ENCODE data around the gene PLAAT3.
A peak's percentile ranks its signal among the peaks of the same experiment; 100 is the strongest.
"Not testable (repeated sequence)": the region's sequence is repeated elsewhere in the genome, so short reads cannot be mapped to it uniquely, and the experiment has no call there.

Gene PLAAT3

DNA sequence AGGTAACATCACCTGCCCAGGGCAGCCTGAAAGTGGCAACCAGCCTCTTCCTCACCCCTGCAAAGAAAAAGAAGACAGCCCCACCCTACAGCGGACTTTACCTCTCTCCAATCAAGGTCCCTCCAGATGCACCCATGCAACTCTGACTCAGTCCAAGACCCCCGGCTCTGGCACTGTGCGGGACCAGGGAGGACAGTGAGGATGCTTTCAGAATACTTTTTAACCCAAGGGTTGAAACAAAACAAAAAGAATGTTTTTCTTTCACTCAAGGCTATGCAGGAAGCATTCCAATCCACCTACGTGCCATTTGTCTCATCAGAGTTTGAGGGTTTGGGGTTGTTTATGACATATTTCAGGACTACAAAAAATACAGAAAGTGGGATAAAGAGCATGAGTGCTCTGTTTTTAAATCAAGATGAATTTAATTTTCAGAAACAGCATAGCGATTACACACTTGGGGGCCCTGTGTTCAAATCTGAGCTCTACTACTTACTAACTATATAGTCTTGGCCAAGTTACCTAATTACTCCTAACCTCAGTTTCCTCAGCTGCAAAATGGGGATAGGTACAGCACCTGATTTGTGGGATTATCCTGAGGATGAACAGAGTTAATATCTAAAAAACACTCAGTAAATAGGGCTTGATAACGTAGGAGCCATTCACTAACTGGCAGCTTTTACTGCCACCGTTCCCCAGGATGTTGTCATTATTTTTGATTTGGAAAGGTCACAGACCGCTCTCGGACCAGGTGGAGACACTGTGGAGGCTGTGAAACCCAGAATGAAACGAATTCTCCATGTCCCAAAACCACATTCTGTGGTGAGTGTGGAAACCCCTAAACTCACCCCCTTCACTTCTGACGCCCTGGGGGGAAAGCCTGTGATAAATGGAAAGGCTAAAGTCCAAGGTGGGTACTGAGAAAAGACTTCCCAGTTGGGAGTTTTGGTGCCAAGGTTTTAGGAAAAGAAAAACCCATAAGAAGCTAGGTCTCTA lies 5.6 kb downstream of the PLAAT3 start:
- DNase-seq = no peak

- no peak for DNase-seq
Observed at GRCh38 chr11:63603180-63603518, 11.1 kb downstream of the PLAAT3 start.

DNA sequence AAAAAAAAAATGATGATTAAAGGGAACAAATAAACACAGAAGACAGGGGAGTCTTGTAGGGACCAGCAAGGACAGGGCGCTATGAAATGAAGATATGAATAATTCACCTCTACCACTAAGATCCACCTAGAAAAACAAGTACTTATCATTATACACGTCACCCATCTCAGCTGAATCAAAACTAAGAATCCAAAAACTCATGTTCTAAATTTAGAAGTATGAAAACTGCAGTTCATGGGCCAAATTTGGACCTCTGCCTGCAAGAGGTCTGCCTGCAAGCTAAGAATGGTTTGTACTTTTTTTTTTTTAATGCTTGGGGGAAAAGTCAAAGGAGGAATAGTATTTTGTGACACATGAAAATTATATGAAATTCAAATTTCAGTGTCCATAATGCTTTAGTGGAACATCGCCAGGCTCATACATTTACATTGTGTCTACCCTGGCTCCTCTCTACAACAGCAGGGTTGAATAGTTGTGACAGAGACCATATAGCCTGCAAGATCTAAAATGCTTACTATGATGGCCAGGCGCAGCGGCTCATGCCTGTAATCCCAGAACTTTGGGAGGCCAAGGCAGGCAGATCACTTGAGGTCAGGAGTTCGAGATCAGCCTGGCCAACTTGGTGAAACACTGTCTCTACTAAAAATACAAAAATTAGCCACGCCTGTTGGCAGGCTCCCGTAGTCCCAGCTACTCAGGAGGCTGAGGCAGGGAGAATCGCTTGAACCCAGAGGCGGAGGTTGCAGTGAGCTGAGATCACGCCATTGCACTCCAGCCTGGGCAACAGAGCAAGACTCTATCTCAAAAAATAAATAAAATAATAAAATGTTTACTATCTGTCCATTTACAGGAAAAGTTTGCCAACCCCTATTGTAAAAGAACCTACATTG lies 11.7 kb downstream of the PLAAT3 start:
- DNase-seq = not testable (repeated sequence)

DNA sequence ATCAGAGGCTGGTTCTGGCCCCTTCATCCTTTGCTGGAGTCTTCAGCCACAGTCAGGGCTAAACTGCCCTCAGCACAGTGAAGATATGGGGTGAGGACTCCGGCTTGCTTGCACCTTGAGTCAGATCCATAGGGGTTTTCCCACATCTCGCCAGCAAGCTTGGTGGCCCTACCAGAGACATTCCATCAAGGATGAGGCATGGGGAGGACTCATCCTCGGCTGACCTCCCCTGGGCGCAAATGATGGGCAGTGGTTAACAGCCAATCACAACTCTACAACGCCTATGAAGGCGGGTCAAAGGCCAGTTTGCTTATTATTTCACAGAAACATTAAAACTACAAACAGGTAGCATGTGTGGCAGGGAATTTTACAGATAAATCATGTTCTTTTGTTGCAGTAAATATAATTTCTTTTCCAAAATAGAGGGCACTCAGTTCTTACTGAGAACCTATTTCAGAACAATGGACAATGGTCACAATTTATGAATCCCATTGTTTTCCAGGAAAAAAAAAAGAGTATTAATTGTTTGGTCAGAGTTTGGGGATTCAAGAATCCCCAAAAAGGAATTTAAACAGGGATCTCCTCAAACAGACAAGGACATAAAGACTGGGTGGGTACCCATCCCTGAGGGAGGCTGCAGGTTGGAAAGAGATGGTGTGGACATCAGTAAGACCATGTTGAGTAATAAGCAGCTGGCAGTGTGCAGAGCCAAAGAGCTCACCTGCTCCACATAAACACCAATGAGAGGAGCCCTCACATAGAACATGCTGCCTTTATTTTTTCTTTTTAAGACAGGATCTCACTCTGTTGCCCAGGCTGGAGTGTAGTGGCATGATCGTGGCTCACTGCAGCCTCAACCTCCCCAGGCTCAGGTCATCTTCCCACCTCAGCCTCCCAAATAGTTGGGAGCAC lies 14.8 kb downstream of the PLAAT3 start:
- DNase-seq = no peak

GRCh38 chr11:63598556-63598955 lies 15.7 kb downstream of the PLAAT3 start:
- no peak for DNase-seq

- DNase-seq = no peak
Observed at GRCh38 chr11:63595296-63595695, 18.9 kb downstream of the PLAAT3 start.

GRCh38 chr11:63592975-63593395 lies 21.2 kb downstream of the PLAAT3 start:
- DNase-seq = no peak

DNA sequence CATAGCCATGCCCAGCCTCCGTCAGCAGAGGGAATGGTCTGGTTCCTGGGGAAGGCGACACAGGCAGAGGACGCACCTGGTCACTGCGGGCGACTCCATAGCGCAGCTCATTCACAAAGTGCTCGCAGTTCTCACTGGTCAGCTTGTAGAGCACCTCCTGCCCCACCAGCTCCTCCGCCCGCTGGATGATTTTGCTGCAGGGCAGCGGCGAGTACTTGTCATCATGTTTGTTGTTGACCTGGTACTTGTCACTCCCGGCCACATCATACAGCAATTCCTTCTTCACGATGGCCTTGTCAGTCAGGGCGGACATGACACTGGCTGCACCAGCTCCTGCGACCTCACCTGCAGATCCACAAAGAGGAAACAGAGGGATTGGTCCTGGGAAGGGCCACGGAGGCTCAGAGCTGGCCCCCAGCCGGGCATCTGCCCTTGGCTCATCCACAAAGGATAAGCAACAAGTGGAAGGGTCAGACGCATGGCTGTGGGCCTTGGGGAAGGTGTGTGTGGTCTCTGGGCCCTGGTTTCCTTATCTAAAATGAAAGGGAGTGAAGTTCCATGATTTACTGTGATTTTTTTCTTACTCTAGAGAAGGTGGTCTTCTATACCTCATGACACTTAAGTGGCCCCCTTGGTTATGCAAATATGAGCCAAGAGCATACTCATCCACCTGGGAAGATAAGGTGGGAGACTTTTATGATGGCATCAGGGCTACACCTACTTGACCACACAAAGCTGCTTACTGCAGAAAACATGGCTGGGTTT lies 24.0 kb downstream of the PLAAT3 start:
- no peak for DNase-seq

- DNase-seq = no peak
Observed at GRCh38 chr11:63589000-63589399, 25.2 kb downstream of the PLAAT3 start.

GRCh38 chr11:63586451-63587166 lies 27.6 kb downstream of the PLAAT3 start:
- no peak for DNase-seq

GRCh38 chr11:63583357-63583677 lies 30.9 kb downstream of the PLAAT3 start:
- DNase-seq = no peak

- DNase-seq = not testable (repeated sequence)
Observed at GRCh38 chr11:63581224-63581623, 33.0 kb downstream of the PLAAT3 start.

DNA sequence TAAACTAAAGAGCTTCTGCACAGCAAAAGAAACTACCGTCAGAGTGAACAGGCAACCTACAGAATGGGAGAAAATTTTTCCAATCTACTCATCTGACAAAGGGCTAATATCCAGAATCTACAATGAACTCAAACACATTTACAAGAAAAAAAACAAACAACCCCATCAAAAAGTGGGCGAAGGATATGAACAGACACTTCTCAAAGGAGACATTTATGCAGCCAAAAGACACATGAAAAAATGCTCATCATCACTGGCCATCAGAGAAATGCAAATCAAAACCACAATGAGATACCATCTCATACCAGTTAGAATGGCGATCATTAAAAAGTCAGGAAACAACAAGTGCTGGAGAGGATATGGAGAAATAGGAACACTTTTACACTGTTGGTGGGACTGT lies 35.4 kb downstream of the PLAAT3 start:
- DNase-seq = not testable (repeated sequence)

GRCh38 chr11:63574856-63575602 lies 39.2 kb downstream of the PLAAT3 start:
- DNase-seq = no peak

DNA sequence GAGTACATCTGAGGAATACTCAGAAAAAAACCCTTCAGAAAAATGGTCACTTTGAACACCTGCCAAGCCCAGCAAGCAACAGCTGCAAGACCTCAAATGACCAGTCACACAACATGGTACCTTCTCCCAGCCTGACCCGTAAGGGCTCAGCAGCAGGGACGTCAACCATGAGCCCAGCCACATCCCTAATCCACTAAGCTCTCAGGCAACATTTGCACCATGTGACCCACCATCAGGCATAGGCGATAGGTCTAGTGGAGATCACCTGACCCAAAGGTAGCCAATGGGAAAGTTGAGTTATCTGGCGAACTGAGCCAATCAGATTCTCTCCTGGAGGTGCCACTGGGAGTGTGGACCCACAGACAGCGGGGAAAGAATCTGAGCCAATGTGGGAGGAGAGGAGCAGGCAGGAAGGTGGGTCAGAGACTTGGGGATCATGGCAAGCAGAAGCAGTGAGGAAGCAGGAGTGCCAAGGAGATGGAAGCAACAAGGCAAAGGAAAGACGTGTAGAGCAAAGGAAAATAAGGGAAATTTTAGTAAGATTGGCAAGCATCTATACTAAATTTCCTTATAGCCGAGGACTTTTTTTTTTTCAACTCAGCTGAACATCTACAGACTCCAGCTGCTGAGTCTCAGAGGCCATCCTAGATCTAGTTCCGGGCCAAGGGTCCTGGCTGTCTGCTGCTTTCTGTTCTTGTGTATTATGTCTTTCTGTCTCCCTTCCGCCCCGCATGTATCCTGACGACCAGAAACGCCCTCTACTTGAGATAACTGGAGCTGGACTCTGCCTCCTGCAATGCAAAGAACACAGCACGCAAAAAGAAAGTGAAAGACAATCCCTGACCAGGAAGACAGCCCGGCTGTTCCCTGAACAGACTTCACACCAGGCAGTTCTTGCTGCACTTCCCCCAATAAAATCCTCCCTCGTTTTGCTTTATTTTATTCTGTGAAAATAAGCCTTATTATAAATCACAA lies 40.1 kb downstream of the PLAAT3 start:
- DNase-seq = peak; percentile 27

DNA sequence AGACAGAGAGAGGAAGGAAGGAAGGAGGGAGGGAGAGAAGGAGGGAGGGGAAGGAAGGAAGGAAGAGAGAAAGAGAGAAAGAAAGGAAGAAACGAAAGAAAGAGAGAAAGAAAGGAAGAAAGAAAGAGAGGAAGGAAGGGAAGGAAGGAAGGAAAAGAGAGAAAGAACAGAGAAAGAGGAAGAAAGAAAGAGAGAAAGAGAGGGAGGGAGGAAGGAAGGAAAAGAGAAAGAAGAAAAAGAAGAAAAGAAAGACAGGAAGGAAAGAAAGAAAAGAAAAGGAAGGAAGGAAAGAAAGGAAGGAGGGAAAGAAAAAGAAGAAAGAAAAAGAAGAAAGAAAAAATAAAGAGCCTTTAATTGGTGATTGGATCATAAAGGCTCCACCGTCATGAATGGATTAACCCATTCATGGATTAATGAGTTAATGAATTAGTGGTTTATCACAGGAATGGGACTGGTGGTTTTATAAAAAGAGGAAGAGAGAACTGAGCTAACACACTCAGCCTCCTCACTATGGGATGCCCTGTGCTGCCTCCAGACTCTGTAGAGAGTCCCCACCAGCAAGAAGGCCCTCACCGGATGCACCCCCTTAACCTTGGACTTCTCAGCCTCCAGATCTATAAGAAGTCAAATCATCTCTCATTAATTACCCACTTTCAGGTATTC lies 42.1 kb downstream of the PLAAT3 start:
- no peak for DNase-seq

- DNase-seq = no peak
Observed at GRCh38 chr11:63569570-63569969, 44.7 kb downstream of the PLAAT3 start.

DNA sequence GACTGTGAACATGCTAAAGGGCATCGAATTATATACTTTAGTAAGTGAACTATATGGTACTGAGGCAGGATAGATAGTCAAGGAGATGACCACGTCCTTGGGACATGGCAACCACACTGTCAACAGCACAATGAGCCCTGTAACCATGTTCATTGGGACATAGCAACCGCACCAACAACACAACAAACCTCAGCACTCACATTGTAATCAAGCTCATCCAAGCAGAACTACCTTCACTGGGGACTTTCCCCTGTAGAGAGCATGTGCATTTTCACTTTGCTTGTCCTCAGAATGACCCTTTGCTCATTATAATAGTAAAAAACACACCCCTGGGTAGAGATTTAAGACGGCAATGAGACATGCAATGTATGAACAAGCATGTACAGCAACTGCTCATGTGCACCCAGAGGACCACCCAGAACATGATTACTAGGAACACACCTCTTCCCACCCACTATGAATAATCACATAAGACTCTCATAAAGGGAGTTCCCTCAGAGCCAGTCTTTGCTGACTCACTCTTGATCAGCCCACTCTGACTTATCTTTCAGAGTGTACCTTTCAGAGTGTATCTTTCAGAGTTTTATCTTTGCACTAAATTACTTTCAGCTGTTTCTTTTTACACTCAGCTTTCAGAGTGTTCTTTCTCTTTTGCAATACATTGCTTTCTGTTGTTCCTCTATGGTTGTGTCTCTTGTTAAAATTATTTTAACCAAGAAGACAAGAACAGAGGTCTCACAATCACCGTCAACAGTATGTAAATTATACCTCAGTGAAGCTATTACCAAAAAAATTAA lies 47.0 kb downstream of the PLAAT3 start:
- DNase-seq = peak; percentile 62

Data from NK-92 treated with Interleukin-12 subunit alpha and Interleukin-12 subunit beta, amount 100 ng/mL, for 24 hours (cell line).